ENCODE data around the gene EPS8.

DNA sequence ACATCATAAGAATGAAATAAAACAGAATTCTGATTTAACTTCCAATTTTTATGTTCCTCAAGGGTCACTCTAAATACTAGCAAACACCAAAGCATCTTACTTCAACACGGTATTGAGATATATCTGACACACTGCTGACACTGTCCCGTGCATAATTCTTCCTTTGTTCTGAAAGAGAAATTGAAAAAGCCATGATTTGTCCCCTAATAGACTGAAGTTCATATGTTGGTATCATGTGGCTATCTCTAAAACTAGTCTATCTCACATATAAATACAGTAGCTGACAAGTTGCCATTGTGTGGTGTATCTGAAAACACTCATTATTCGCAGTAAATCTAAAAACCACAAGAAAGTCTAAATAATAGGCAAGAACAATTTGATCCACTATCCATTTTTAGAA lies 118.4 kb downstream of the EPS8 start:
- TF ChIP-seq, protein P1, sequence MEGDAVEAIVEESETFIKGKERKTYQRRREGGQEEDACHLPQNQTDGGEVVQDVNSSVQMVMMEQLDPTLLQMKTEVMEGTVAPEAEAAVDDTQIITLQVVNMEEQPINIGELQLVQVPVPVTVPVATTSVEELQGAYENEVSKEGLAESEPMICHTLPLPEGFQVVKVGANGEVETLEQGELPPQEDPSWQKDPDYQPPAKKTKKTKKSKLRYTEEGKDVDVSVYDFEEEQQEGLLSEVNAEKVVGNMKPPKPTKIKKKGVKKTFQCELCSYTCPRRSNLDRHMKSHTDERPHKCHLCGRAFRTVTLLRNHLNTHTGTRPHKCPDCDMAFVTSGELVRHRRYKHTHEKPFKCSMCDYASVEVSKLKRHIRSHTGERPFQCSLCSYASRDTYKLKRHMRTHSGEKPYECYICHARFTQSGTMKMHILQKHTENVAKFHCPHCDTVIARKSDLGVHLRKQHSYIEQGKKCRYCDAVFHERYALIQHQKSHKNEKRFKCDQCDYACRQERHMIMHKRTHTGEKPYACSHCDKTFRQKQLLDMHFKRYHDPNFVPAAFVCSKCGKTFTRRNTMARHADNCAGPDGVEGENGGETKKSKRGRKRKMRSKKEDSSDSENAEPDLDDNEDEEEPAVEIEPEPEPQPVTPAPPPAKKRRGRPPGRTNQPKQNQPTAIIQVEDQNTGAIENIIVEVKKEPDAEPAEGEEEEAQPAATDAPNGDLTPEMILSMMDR (IDR thresholded peaks at IDR 0.05), result no peak
- TF ChIP-seq, protein P2, sequence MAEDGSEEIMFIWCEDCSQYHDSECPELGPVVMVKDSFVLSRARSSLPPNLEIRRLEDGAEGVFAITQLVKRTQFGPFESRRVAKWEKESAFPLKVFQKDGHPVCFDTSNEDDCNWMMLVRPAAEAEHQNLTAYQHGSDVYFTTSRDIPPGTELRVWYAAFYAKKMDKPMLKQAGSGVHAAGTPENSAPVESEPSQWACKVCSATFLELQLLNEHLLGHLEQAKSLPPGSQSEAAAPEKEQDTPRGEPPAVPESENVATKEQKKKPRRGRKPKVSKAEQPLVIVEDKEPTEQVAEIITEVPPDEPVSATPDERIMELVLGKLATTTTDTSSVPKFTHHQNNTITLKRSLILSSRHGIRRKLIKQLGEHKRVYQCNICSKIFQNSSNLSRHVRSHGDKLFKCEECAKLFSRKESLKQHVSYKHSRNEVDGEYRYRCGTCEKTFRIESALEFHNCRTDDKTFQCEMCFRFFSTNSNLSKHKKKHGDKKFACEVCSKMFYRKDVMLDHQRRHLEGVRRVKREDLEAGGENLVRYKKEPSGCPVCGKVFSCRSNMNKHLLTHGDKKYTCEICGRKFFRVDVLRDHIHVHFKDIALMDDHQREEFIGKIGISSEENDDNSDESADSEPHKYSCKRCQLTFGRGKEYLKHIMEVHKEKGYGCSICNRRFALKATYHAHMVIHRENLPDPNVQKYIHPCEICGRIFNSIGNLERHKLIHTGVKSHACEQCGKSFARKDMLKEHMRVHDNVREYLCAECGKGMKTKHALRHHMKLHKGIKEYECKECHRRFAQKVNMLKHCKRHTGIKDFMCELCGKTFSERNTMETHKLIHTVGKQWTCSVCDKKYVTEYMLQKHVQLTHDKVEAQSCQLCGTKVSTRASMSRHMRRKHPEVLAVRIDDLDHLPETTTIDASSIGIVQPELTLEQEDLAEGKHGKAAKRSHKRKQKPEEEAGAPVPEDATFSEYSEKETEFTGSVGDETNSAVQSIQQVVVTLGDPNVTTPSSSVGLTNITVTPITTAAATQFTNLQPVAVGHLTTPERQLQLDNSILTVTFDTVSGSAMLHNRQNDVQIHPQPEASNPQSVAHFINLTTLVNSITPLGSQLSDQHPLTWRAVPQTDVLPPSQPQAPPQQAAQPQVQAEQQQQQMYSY (CRISPR knock-in tag; IDR thresholded peaks at IDR 0.05), result no peak
- TF ChIP-seq, protein P3, sequence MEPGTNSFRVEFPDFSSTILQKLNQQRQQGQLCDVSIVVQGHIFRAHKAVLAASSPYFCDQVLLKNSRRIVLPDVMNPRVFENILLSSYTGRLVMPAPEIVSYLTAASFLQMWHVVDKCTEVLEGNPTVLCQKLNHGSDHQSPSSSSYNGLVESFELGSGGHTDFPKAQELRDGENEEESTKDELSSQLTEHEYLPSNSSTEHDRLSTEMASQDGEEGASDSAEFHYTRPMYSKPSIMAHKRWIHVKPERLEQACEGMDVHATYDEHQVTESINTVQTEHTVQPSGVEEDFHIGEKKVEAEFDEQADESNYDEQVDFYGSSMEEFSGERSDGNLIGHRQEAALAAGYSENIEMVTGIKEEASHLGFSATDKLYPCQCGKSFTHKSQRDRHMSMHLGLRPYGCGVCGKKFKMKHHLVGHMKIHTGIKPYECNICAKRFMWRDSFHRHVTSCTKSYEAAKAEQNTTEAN (CRISPR knock-in tag; IDR thresholded peaks at IDR 0.05), result no peak
- TF ChIP-seq FOXK1 (CRISPR knock-in tag; IDR thresholded peaks at IDR 0.05), result no peak
- TF ChIP-seq ZNF219 (CRISPR knock-in tag; IDR thresholded peaks at IDR 0.05; ENCODE audit: borderline replicate concordance), result no peak
- no peak for TF ChIP-seq NFYB (CRISPR knock-in tag; conservative IDR thresholded peaks at IDR 0.05; ENCODE audit: low read depth)
- no peak for TF ChIP-seq JAZF1 (CRISPR knock-in tag; IDR thresholded peaks at IDR 0.05)
- TF ChIP-seq, protein P4, sequence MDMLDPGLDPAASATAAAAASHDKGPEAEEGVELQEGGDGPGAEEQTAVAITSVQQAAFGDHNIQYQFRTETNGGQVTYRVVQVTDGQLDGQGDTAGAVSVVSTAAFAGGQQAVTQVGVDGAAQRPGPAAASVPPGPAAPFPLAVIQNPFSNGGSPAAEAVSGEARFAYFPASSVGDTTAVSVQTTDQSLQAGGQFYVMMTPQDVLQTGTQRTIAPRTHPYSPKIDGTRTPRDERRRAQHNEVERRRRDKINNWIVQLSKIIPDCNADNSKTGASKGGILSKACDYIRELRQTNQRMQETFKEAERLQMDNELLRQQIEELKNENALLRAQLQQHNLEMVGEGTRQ (CRISPR knock-in tag; IDR thresholded peaks at IDR 0.05), result no peak
- TF ChIP-seq, protein P5, sequence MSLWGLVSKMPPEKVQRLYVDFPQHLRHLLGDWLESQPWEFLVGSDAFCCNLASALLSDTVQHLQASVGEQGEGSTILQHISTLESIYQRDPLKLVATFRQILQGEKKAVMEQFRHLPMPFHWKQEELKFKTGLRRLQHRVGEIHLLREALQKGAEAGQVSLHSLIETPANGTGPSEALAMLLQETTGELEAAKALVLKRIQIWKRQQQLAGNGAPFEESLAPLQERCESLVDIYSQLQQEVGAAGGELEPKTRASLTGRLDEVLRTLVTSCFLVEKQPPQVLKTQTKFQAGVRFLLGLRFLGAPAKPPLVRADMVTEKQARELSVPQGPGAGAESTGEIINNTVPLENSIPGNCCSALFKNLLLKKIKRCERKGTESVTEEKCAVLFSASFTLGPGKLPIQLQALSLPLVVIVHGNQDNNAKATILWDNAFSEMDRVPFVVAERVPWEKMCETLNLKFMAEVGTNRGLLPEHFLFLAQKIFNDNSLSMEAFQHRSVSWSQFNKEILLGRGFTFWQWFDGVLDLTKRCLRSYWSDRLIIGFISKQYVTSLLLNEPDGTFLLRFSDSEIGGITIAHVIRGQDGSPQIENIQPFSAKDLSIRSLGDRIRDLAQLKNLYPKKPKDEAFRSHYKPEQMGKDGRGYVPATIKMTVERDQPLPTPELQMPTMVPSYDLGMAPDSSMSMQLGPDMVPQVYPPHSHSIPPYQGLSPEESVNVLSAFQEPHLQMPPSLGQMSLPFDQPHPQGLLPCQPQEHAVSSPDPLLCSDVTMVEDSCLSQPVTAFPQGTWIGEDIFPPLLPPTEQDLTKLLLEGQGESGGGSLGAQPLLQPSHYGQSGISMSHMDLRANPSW (CRISPR knock-in tag; conservative IDR thresholded peaks at IDR 0.05; ENCODE audit: low read depth), result no peak
- TF ChIP-seq JUN (CRISPR knock-in tag; IDR thresholded peaks at IDR 0.05), result no peak
- TF ChIP-seq, protein P6, sequence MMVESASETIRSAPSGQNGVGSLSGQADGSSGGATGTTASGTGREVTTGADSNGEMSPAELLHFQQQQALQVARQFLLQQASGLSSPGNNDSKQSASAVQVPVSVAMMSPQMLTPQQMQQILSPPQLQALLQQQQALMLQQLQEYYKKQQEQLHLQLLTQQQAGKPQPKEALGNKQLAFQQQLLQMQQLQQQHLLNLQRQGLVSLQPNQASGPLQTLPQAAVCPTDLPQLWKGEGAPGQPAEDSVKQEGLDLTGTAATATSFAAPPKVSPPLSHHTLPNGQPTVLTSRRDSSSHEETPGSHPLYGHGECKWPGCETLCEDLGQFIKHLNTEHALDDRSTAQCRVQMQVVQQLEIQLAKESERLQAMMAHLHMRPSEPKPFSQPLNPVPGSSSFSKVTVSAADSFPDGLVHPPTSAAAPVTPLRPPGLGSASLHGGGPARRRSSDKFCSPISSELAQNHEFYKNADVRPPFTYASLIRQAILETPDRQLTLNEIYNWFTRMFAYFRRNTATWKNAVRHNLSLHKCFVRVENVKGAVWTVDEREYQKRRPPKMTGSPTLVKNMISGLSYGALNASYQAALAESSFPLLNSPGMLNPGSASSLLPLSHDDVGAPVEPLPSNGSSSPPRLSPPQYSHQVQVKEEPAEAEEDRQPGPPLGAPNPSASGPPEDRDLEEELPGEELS (CRISPR knock-in tag; IDR thresholded peaks at IDR 0.05), result no peak
- no peak for TF ChIP-seq FOXP1 (CRISPR knock-in tag; IDR thresholded peaks at IDR 0.05; ENCODE audit: borderline replicate concordance)
